ENCODE results near the gene ATG14.

GRCh38 chr14:55457496-55457895 lies 45.9 kb upstream of the ATG14 start:
- TF ChIP-seq RAD21 (conservative IDR thresholded peaks at IDR 0.05 in 1 of 2, IDR thresholded peaks at IDR 0.05 in 1 of 2) (no peak), CTCF (IDR thresholded peaks at IDR 0.05) (no peak), NPAS2 (CRISPR knock-in tag; IDR thresholded peaks at IDR 0.05; ENCODE audit: borderline replicate concordance) (no peak), CBX8 (IDR thresholded peaks at IDR 0.05) (no peak), MAFK (IDR thresholded peaks at IDR 0.05; ENCODE audit: partially characterized antibody) (no peak), MAZ (IDR thresholded peaks at IDR 0.05; ENCODE audit: borderline replicate concordance, low read depth, low read length) (no peak), PBX3 (IDR thresholded peaks at IDR 0.05) (no peak), CBX2 (IDR thresholded peaks at IDR 0.05; ENCODE audit: borderline replicate concordance, low read depth) (no peak), CEBPB (IDR thresholded peaks at IDR 0.05) (no peak), EP300 (IDR thresholded peaks at IDR 0.05) (no peak), ZC3H11A (IDR thresholded peaks at IDR 0.05) (no peak), HOXA7 (CRISPR knock-in tag; IDR thresholded peaks at IDR 0.05) (no peak), POLR2A (IDR thresholded peaks at IDR 0.05; ENCODE audit: low read length) (no peak)

Measured in A549 (cell line).